ENCODE results near the gene GRAPL.
"Not testable (repeated sequence)": the region's sequence is repeated elsewhere in the genome, so short reads cannot be mapped to it uniquely, and the experiment has no call there.

The GRAPL gene

GRCh38 chr17:19189781-19190405, 62.5 kb downstream of the GRAPL start:
- H3K27ac Mint-ChIP-seq; intact Hi-C loops (cut with micrococcal nuclease); H3K4me1 Mint-ChIP-seq (ENCODE audit: low read depth); H3K4me3 Mint-ChIP-seq; H3K36me3 Mint-ChIP-seq (ENCODE audit: low read depth); H3K27me3 Mint-ChIP-seq; H3K9me3 Mint-ChIP-seq: not testable (repeated sequence)

DNA sequence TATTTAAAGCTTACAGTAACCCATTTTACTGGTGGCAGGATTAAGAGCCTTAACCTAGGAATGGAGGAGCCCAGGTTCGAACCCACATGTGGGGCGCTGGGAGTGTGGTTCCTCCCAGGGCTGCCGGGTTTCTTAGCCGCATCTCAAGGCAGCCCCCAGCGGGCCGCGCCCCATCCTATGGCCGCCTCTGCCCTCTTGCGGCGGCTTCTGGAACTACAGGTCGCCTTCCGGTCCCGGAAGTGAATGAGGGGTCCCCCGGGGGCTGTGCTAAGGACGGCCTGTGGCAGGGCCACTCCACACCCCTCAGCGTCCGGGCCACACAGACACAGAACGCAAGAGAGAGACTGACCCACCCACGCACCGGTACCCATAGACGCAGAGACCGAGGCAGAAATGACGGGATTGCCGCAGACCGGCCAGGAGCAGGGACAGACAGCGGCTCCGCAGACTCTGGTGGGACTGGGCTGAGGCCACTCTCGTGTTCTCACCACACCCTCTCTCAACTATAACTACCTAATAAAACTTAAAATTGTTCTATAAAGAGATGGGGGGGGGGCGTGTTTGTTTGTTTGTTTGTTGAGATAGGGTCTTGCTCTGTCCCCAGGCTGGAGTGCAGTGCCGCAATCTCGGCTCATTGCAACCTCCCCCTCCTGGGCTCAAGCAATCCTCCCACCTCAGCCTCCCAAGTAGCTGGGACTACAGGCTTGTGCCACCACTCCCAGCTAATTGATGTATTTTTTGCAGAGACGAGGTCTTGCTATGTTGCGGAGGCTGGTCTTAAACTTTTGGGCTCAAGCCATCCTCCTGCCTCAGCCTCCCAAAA, 69.2 kb downstream of the GRAPL start:
- H3K27me3 Mint-ChIP-seq; H3K36me3 Mint-ChIP-seq (ENCODE audit: low read depth); H3K27ac Mint-ChIP-seq; H3K4me3 Mint-ChIP-seq; H3K4me1 Mint-ChIP-seq (ENCODE audit: low read depth); intact Hi-C loops (cut with micrococcal nuclease); H3K9me3 Mint-ChIP-seq: not testable (repeated sequence)

GRCh38 chr17:19202448-19202847, 75.1 kb downstream of the GRAPL start:
- intact Hi-C loops (cut with micrococcal nuclease); H3K27me3 Mint-ChIP-seq; H3K4me1 Mint-ChIP-seq (ENCODE audit: low read depth); H3K27ac Mint-ChIP-seq; H3K36me3 Mint-ChIP-seq (ENCODE audit: low read depth); H3K4me3 Mint-ChIP-seq; H3K9me3 Mint-ChIP-seq: not testable (repeated sequence)

DNA sequence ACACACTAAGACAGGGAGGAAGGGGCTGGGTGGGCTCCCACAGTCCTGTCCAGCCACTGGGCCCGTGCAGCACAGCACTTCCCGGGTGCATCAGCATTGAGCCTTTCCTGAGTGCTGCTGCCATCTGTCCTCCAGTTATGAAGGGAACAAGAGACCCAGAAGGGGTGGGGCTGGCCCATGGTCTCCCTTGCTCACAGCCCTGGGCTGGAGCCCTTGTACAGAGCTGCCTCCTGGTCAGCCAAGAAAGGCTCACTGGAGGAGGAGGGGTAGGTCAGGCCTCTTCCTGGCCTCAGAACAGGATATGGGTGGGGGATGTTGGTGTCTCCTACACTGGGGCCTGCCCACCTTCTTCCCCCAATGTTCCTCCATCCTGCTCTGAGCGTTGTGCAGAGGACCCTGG, 76.0 kb downstream of the GRAPL start:
- H3K27ac Mint-ChIP-seq; H3K4me1 Mint-ChIP-seq (ENCODE audit: low read depth); intact Hi-C loops (cut with micrococcal nuclease); H3K27me3 Mint-ChIP-seq; H3K4me3 Mint-ChIP-seq; H3K36me3 Mint-ChIP-seq (ENCODE audit: low read depth); H3K9me3 Mint-ChIP-seq: not testable (repeated sequence)
